Stomach (tissue), 4 donors: ENCODE results near the gene SRSF6.

ENCODE experiments used
- EP300 ChIP-seq: sonication (generic); formaldehyde crosslinking; IDR thresholded peaks from one replicate; pipeline ENCODE4 v1.6.1; 2017; ENCODE audit warnings: antibody characterized with exemption
- POLR2A ChIP-seq, 4 donors: fragments of 450-650 bp; IDR thresholded peaks; one replicate each; pipeline ENCODE4 v1.6.1; 2016; ENCODE audit warnings: antibody characterized with exemption in 4 of 4, control low read depth in 2 of 4, mild to moderate bottlenecking in 1 of 4, moderate library complexity in 1 of 4
- TF ChIP-seq, protein P1 (sequence below), 7 experiments: fragments of 450-650 bp in 4 of 7; fragments of 200-600 bp in 3 of 7; sonication (generic) in 3 of 7; IDR thresholded peaks; one replicate each; pipeline ENCODE4 v1.5.1; 2016 to 2019; ENCODE audit warnings: antibody characterized with exemption in 7 of 7, control low read depth in 2 of 7, mild to moderate bottlenecking in 1 of 7

DNA sequence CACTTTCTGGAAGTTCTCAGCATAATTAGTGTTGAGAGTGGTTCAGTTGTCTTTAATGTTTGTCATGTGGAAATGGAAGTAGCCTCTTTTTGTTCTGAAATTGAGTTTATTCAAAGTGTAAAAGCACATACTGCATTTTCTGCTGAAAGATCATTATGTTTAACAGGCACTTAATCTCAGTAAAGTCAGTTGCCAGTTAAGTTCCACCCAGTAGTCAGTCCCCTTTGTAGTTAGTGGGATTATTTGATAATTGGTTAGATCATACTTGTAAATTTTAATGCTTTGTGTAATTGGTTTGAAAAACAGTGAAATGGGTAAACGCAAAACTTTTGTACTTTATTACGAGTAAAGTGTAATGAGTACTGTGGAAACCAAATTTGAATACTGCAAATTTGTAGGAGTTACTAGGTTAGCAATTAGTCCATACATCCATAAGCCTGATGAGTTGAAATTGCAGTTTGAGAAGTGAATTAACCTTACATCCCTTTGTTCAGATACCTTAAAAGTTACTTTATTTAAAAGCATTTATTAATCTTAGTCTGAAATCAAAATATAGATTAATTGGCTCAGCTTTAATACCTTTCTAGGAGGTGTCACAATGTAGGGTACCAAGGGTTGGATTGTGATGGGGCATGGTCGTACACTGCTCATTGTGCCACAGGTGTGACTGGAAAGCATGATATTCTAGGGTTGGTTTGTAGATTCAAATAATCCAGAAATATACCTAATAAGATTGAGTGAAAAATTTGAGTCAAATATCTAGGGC, 4.4 kb downstream of the SRSF6 start:
- TF ChIP-seq POLR2A (IDR thresholded peaks at IDR 0.05) (no peak), EP300 (no peak)
- TF ChIP-seq, protein P1, sequence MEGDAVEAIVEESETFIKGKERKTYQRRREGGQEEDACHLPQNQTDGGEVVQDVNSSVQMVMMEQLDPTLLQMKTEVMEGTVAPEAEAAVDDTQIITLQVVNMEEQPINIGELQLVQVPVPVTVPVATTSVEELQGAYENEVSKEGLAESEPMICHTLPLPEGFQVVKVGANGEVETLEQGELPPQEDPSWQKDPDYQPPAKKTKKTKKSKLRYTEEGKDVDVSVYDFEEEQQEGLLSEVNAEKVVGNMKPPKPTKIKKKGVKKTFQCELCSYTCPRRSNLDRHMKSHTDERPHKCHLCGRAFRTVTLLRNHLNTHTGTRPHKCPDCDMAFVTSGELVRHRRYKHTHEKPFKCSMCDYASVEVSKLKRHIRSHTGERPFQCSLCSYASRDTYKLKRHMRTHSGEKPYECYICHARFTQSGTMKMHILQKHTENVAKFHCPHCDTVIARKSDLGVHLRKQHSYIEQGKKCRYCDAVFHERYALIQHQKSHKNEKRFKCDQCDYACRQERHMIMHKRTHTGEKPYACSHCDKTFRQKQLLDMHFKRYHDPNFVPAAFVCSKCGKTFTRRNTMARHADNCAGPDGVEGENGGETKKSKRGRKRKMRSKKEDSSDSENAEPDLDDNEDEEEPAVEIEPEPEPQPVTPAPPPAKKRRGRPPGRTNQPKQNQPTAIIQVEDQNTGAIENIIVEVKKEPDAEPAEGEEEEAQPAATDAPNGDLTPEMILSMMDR (IDR thresholded peaks at IDR 0.05), result no peak
